Measurements from ENCODE around the gene GUCA2B. TPM values are rescaled to one million over a fixed set of nuclear protein-coding genes. Genes with fewer than 3 reads are reported as not detected.

The GUCA2B gene
- total and polyA plus RNA-seq, 2 of the 4 experiments (the other 2 are of a cell fraction): not detected

GRCh38 chr1:42152119-42152518, 1.1 kb upstream of the GUCA2B start:
- Histone ChIP-seq H3K18ac (ENCODE audit: low read depth, low read length) (no peak overlapping the region), H2AK9ac (replicated peaks; ENCODE audit: low read depth, low read length, poor library complexity) (no peak overlapping the region), H3K23ac (ENCODE audit: low read depth, low read length) (no peak overlapping the region), H3K4me1 (ENCODE audit: control insufficient read depth, insufficient read depth, low read length) (no peaks in the 10 kb centered on the region), H2BK15ac (ENCODE audit: low read depth, low read length) (no peak overlapping the region), H3K9ac (ENCODE audit: low read depth, low read length) (no peak overlapping the region), H3K27ac (ENCODE audit: insufficient read depth, low read length) (no peak overlapping the region), H3K79me1 (ENCODE audit: low read depth in 1 of 2, low read length in 2 of 2) (no peaks in the 10 kb centered on the region), H3K27me3 (ENCODE audit: control insufficient read depth, insufficient read depth, low read length) (peaks cover 39% of the 10 kb centered on the region), H4K5ac (ENCODE audit: low read depth, low read length) (no peak overlapping the region), H2BK20ac (ENCODE audit: low read depth, low read length) (no peak overlapping the region), H4K20me1 (ENCODE audit: insufficient read depth, low read length) (no peaks in the 10 kb centered on the region), H3K4me2 (ENCODE audit: low read depth, low read length) (no peak overlapping the region), H4K8ac (ENCODE audit: low read depth in 2 of 2, low read length in 2 of 2) (no peak overlapping the region), H3K9me3 (ENCODE audit: control insufficient read depth, insufficient read depth, low read length) (no peaks in the 10 kb centered on the region), H2BK5ac (ENCODE audit: low read depth, low read length, poor library complexity, severe bottlenecking) (no peak overlapping the region), H3K14ac (replicated peaks; ENCODE audit: low read depth, low read length) (no peak overlapping the region), H3K9me1 (ENCODE audit: insufficient read depth, low read length) (0 out of 2 replicates have a peak, but pooled peaks cover 3% of the 10 kb centered on the region), H2AFZ (replicated peaks; ENCODE audit: low read length, poor library complexity) (no peak overlapping the region), H3K56ac (ENCODE audit: extremely low read depth, insufficient read depth, low read length) (no peak overlapping the region), H4K91ac (ENCODE audit: insufficient read depth, low read depth, low read length) (no peak overlapping the region), H3K4me3 (ENCODE audit: insufficient read depth, low read depth, low read length) (no peak overlapping the region), H3K36me3 (ENCODE audit: control insufficient read depth, insufficient read depth, low read length) (no peaks in the 10 kb centered on the region), H3K4ac (ENCODE audit: low read depth, low read length) (no peak overlapping the region), H2AK5ac (ENCODE audit: low read depth, low read length) (no peak overlapping the region), H2BK120ac (ENCODE audit: low read depth, low read length) (no peak overlapping the region)
- ChIA-PET CTCF (no interaction called here), POLR2A (ENCODE audit: unreplicated experiment) (no interaction called here)
- TF ChIP-seq CTCF (conservative IDR thresholded peaks at IDR 0.05; ENCODE audit: low read depth, low read length) (no peak), POLR2A (IDR thresholded peaks at IDR 0.05; ENCODE audit: low read depth, low read length) (no peak), CEBPB (IDR thresholded peaks at IDR 0.05; ENCODE audit: low read depth, low read length) (no peak), RCOR1 (IDR thresholded peaks at IDR 0.05; ENCODE audit: insufficient replicate concordance, low read length) (no peak), MAFK (IDR thresholded peaks at IDR 0.05; ENCODE audit: low read depth, low read length) (no peak), RAD21 (IDR thresholded peaks at IDR 0.05; ENCODE audit: low read length) (no peak)
- dilution Hi-C loops (cut with HindIII; ENCODE audit: low sequenced_read_pairs, unreplicated experiment): no loop called here
- no CpG with 5 or more reads among the region's 3 CpGs for WGBS, 2 experiments (ENCODE audit: extremely low coverage in 2 of 2, insufficient read length in 1 of 2)
- in situ Hi-C loops (cut with MboI; ENCODE audit: low sequenced_read_pairs): no loop called here
- ATAC-seq (ENCODE audit: low read depth) (no peak), DNase-seq (no peak)
- intact Hi-C loops (cut with micrococcal nuclease): no loop called here
- no TSS peak for BruUV-seq (replicated peaks)

Data from IMR-90 (cell line).